ENCODE results near the gene FMN2. TPM values are rescaled to one million over a fixed set of nuclear protein-coding genes. Genes with fewer than 3 reads are reported as not detected.

The FMN2 gene
- total RNA-seq, 4 donors from 2014 or later = 0.46 to 1.4 (median 0.49) TPM; not detected in 1

GRCh38 chr1:240092301-240093119, 827 bp downstream of the FMN2 start:
- WGBS, 2 donors = 1% methylated on average over 17 to 56 of the region's 70 CpGs
- intact Hi-C loops (cut with DNase I; ENCODE audit: low total_unique reads) = no loop called here
- DNase-seq (ENCODE audit: low spot score in 2 of 2) = no peak
- TF ChIP-seq CTCF (IDR thresholded peaks at IDR 0.05) (no peak), POLR2A (IDR thresholded peaks at IDR 0.05) (no peak)
- H3K4me3 ChIP-seq (ENCODE audit: low read depth, poor library complexity, severe bottlenecking) = no peak overlapping the region

GRCh38 chr1:240093120-240093961, 1.7 kb downstream of the FMN2 start:
- 10 to 15% methylated on average over 14 to 41 of the region's 65 CpGs for WGBS, 2 donors
- no peak for DNase-seq (ENCODE audit: low spot score in 2 of 2)
- TF ChIP-seq POLR2A (IDR thresholded peaks at IDR 0.05) (no peak), CTCF (IDR thresholded peaks at IDR 0.05) (no peak)
- no peak overlapping the region for H3K4me3 ChIP-seq (ENCODE audit: low read depth, poor library complexity, severe bottlenecking)
- intact Hi-C loops (cut with DNase I; ENCODE audit: low total_unique reads) = no loop called here

- intact Hi-C loops (cut with DNase I; ENCODE audit: low total_unique reads) = no loop called here
- TF ChIP-seq POLR2A (IDR thresholded peaks at IDR 0.05) = no peak
- no peak for TF ChIP-seq CTCF (IDR thresholded peaks at IDR 0.05)
- WGBS, 2 donors = 89 to 91% methylated on average over 14 of the region's 14 CpGs
- DNase-seq (ENCODE audit: low spot score in 2 of 2) = no peak
- no peak overlapping the region for H3K4me3 ChIP-seq (ENCODE audit: low read depth, poor library complexity, severe bottlenecking)
Measured at GRCh38 chr1:240094041-240094722, 2.5 kb downstream of the FMN2 start.

- DNase-seq (ENCODE audit: low spot score in 2 of 2) = no peak
- intact Hi-C loops (cut with DNase I; ENCODE audit: low total_unique reads) = no loop called here
- WGBS, 2 donors = 68 to 78% methylated on average over 4 of the region's 4 CpGs
- no peak for TF ChIP-seq POLR2A (IDR thresholded peaks at IDR 0.05)
- TF ChIP-seq CTCF (IDR thresholded peaks at IDR 0.05) = no peak
- H3K4me3 ChIP-seq (ENCODE audit: low read depth, poor library complexity, severe bottlenecking) = no peak overlapping the region
Measured at GRCh38 chr1:240096974-240097373, 5.3 kb downstream of the FMN2 start.

- H3K4me3 ChIP-seq (ENCODE audit: low read depth, poor library complexity, severe bottlenecking) = no peak overlapping the region
- TF ChIP-seq POLR2A (IDR thresholded peaks at IDR 0.05) (no peak), CTCF (IDR thresholded peaks at IDR 0.05) (no peak)
- intact Hi-C loops (cut with DNase I; ENCODE audit: low total_unique reads) = no loop called here
- WGBS, 2 donors = 89 to 90% methylated on average over 6 of the region's 6 CpGs
- no peak for DNase-seq (ENCODE audit: low spot score in 2 of 2)
Measured at GRCh38 chr1:240098534-240098933, 6.9 kb downstream of the FMN2 start.

All from lower leg skin (tissue), 4 donors.